Hepatic stellate cell (primary cell): ENCODE results near the gene IDH3G.
"Not testable (repeated sequence)": the region's sequence is repeated elsewhere in the genome, so short reads cannot be mapped to it uniquely, and the experiment has no call there.

ENCODE experiments used
- DNase-seq: peaks from one replicate; pipeline ENCODE4 v3.0.0; 2011; ENCODE audit warnings: low spot score

The IDH3G gene

DNA sequence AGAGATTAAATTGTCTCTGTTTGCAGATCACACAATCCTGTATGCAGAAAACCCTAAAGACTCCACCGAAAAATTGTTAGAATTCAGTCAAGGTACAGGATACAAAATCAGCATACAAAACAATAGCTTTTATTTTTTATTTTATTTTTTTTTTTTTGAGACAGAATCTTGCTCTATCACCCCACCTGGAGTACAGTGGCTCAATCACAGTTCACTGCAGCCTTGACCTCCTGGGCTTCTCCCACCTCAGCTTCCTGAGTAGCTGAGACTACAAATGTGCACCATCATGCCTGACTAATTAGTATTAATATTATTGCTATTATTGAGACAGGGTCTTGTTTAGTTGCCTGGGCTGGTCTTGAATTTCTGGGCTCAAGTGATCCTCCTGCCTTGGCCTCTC lies 39.0 kb downstream of the IDH3G start:
- DNase-seq, result no peak

DNA sequence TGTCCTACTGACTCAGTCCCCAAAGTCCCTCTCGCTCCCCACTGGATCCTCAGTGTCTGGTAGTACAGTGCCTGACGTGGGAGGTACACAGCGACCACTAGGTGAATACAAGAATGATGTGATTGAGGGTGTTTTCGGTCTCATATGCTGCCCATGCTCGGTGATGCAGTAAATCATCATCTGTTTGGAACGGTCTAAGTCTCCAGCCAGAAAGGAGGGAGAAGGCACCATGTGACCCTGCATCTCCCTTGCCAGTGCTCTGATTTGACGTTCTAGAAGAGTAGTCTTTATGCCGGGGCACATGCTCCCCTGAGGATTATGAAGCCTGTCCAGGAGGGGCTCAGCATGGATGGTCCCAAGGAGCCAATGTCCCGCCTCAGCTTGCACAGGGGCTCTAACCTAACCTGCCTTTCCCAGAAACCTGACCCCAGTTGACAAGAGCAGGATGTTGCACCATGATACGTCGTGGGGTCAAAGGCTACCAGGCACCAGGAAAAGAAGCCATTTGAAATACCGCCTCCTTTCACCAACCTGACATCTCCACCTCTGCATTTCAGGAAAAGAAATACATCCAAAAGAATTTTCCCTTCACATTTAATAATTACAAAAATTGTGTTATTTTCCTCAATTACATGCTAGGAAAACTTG lies 43.9 kb downstream of the IDH3G start:
- no peak for DNase-seq

DNA sequence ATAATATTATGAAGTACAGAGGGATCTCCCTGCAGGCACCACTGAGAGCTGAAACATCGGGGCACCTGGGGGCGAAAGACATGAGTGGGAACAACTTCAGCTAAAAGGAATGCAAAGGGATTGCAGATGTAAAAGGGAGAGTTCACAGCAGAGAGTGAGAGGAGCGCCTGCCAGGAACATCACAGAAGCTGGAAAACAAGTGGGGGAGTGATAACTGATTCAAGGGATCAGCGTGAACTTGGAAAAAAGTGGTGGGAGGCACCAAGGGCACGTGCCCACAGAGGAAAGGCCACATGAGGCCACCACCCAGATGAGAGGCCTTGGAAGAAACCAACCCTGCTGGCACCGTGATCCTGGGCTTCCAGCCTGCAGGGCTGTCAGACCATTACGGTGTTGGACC lies 45.2 kb downstream of the IDH3G start:
- DNase-seq, result not testable (repeated sequence)

DNA sequence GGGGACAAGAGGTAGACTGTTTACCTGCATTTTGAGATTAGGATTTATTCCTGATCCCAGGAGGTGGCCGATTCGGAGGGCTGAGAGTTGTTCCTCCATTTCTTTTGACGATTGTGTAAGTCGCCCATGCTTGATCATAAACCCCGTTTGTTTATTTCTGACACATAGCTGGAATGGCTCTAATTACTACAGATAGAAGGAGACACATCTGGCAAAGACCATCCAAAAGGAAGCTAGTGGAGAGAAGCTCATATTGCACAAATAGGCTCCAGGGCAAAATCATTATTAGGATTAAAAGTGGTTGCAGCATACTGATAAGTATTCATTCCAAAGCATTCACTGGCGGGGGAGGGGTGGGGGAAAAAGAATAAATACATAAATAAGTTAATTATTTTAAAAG lies 47.2 kb downstream of the IDH3G start:
- not testable (repeated sequence) for DNase-seq

DNA sequence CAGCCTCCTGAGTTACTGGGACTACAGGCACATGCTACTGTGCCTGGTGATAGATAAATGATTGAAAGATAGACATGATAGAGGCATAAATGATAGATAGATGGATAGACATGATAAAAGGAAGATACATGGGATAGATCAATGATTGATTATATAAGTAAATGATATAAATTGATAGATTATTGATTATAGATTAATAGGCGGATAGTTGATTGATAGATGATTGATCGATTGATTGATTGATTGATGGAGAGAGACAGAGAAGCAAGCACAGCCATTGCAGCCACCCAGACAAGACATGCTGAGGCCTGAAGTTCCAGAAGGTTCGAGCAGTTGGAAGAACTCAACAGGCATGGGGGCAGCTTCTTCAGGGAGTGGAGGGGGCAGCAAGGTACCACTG lies 47.8 kb downstream of the IDH3G start:
- DNase-seq, result no peak

DNA sequence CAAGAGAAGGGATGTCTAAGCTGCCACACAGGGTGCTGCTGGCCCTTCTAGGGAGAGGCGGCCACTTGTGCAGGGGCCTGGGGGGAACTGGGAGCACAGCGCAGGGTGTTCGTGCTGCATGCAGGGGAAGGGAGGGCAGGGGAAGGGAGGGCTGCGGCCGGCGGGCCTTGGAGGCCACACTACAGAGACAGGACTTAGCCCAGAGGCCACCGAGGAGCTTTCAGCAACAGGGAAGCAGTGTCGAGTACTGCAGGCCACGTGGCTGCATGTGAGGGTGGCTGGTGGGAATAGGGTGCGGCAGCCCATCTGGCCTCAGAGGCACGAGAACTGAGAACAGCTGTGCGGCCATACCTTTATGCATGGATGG lies 49.1 kb downstream of the IDH3G start:
- not testable (repeated sequence) for DNase-seq

DNA sequence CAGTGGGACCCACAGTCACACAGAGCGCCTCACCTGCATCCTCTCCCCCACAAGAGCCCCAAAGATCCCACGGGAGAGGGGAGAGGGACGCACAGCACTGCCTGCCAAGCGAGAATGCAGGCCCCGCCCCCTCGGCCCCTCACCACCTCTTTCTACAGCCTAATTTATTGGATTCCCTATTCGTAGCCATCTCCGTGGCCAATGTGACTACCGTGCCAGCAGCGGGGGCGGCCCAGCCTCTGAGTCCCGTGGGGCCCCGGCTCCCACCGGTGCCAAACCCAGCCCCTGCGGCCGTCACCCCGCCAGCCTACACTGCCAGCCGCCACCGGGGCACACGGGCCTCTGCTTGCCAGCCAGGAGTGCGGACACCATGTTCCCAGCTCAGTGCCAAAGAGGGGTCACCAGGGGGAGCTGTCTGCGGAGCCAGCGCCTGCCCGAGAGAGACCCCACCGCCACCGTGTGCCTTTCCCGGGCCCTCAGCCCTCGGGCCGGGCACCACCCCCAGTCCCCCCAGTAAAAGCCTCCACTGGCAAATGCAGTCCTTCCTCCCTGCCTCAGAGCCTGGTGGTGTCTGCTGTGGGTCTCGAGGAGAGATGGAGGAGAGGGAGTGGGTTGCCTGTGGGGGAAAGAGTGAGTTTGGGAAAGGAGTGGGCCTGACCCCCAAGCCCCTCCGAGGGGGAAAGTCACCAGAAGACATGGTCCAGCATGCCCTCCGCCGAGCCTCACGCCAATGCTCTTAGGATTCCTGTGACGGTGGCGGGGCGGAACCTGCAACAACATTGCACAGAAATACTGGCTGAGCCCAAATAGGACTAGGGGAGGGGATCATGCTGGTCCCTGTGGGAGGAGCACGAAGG lies 49.7 kb downstream of the IDH3G start:
- DNase-seq, result no peak

DNA sequence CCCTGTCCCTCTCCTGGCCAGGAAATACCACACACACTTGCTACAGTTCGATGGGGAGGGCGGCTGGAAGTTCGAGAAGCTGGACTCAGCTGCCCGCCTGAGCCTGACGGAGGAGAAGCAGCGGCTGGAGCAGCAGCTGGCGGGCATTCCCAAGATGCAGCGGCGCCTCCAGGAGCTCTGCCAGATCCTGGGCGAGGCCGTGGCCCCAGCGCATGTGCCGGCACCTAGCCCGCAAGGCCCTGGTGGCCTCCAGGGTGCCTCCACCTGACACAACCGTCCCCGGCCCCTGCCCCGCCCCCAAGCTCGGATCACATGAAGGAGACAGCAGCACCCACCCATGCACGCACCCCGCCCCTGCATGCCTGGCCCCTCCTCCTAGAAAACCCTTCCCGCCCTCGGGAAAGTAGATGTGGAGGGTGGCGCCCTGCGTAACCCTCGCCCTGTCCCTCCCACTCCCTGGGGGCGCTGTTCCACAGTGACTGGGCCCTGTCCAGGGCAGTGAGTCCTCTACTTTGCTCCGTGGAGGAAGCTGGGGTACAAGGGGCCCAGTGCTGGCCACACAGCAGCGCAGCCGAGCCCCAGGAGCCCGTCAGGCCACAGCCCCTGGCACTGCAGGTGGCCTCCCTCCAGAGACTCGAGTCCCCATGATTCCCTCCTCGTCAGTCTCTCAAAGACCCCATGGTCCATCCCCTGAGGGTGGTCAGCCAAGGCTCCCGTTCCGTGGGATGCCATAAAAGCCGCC lies 50.5 kb downstream of the IDH3G start:
- not testable (repeated sequence) for DNase-seq

DNA sequence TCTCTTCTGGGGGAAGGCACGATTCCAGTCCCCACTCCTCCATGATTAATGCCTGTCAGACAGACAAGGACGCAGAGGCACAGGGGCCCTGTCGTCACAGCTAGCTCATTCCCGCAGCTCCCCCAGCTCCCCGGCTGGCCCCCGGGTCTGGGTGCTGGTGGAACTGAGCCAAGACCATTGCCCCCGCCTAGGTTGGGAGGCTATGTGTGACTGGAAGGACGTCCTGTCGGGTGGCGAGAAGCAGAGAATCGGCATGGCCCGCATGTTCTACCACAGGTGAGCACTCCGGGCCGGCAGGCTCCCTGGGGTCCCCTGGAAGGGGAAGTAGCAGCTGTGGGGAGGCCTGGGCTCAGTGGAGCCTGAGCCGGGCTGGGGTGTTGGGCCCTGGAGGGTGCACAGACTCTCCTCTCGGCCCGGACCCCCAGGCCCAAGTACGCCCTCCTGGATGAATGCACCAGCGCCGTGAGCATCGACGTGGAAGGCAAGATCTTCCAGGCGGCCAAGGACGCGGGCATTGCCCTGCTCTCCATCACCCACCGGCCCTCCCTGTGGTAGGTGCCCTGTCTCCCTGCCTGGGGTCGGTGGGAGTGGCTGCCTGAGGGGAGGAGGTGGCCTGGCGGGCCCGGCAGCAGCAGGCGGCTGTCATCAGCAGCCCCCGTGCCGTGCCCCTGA lies 51.2 kb downstream of the IDH3G start:
- DNase-seq, result not testable (repeated sequence)

DNA sequence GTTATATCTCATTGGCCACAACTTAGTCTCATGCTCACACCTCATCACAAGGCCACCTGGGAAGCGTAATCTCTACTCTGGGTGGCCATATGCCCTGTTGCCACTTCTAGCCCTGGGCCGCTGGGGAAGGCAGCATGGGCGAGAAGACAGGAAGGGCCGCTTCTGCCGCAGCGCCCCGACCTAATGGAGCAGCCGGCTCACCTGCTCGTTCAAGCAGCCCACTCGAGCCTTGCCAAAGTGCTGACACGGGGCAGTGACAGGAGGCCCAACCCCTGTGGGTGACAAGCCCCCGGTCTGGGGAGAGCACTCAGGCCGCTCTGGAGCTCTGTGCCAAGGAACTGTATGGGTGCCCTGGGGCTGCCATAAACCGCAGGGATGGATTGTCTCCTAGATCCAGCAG lies 52.1 kb downstream of the IDH3G start:
- not testable (repeated sequence) for DNase-seq

DNA sequence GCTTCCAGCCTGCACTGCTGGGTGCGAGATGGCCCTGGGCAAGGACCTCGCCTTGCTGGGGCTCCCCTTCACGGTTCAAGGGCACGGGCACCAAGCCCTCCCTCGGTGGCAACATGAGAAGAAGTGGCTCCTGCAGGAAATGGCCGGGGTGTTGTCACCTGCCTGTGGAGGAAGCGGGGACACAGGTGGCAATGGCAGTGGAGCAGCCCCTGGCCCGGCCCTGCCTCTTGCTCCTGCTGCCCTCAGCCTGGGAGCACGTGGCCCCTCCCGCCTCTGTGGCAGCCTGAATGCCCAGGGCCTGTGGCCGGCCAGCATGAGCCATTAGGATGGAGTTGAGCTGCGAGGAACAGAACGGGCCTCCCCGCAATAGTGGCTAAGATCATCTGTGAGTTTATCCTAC lies 52.7 kb downstream of the IDH3G start:
- no peak for DNase-seq

DNA sequence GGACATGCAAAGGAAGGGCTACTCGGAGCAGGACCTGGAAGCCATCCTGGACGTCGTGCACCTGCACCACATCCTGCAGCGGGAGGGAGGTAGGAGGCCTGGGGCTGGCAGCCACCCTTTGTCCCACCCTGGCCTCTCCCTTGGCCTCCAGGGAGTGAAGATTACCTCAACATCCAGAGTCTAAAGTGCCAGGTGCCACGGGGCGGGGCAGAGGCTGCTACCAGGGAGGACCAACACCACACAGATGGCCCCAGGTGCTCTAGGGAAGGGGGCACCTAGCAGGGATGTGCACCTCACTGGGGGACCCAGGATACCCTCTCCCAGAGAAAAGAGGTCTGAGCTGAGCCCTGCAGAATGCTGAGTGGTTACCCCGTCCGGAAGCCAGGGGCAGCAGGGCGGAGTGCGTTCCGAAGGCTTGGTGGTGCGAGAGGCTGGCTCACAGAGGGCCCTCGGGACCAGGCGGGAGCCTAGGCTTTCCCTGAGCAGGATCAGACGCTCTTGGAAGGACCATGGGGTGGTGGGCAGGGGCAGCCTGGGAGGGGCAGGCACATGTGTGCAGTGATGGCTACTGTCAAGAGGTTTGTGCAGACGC lies 53.4 kb downstream of the IDH3G start:
- no peak for DNase-seq

DNA sequence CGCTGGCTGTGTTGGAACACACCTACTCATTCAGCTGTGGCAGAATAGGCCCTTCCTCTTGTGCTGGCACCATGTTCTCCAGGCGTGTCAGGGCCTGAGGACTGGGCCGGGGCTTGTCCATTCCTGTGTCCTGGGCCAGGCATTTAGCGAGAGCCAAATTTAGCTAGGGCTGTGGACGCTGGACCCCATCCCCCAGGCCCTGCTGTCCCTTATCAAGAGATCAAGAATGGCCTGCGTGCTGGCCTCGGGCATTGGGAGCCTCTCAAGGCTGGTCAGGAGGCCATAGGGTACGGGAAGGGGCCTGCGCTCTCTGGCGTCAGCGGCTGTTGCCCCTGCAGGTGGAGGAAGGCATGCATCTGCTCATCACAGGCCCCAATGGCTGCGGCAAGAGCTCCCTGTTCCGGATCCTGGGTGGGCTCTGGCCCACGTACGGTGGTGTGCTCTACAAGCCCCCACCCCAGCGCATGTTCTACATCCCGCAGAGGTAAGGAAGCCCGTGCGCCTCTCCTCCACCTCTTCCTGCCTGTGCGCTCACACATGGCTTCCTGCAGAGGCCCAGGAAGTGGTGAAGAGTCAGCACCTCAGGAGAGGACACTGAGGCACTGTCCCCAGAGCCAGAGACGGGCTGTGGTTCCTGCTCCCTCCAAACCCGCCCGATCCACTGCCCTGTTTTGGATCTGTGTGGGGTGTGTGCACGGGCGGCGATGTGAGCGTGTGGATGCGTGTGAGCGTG lies 54.3 kb downstream of the IDH3G start:
- DNase-seq, result no peak

DNA sequence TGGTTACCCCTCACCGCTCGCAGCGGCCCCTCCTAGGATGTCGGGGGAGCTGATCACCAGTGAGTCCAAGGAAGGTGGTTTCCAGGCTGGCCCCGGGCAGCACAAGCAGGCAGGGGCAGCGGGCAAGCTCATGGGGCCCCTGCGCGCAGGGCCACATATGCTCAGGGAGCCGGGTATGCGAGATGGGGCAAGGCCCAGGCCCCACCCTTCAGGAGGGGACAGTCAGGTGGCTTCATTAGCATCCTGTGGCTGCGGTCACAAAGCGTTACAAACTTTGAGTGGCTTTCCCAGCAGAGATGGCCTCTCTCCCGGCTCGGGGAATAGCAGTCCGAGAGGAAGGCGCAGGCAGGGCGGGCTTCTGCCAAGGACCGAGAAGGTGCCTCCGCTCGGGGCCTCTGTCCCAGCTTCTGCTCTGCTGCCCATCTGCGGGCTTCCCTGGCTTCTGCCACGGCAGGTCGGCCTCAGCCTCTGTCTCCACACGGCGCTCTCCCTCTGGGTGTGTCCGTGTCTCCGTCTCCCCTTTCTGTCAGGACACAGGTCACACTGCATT lies 56.0 kb downstream of the IDH3G start:
- DNase-seq, result no peak

DNA sequence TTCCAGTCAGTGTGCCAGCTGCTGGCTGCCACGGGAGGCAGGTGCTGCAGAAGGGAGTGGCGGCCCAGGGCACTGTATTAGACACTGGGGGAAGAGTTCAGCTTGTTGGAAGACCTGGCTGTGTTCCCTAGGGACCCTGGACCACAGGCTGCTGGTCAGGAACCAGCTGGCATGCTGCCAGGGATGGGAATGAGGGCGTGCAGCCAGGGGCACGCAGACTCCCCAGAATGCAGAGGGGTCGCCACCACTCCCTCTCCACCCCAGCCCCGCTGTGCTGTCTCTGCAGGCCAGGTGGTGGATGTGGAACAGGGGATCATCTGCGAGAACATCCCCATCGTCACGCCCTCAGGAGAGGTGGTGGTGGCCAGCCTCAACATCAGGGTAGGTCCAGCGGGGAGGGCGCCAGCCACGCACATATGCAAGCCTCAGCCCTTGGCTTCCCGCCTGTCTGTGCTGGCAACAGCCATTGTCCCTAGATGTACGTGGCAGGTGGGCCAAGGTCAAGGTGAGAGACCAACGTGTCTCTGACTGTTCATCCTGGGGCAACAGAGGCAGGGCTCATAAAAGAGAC lies 57.2 kb downstream of the IDH3G start:
- no peak for DNase-seq

DNA sequence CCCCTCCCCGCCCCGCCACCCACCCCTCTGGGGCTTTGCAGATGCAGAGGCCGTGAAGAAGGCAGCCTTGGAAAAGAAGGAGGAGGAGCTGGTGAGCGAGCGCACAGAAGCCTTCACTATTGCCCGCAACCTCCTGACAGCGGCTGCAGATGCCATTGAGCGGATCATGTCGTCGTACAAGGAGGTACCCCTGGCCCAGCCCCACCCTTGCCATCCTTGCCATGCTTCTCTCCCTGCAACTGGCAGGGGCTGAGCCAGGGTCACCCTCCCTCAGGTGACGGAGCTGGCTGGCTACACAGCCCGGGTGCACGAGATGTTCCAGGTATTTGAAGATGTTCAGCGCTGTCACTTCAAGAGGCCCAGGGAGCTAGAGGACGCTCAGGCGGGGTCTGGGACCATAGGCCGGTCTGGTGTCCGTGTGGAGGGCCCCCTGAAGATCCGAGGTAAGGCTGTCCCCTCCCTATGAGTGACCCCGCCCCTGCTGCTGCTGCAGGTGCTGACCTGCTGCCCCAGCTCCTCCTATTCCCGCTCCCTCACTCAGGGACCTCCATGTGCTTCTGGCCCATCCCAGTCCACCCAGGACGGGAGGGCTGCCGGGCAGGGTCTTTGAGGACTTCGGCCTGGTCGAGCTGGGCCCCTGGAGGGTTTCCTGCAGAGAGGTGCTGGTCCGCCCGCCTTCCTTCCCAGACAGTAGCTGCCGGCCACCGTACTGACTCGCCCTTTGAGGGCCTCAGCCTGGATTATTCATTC lies 57.9 kb downstream of the IDH3G start:
- no peak for DNase-seq
